ENCODE data around the gene PLEK. TPM values are rescaled to one million over a fixed set of nuclear protein-coding genes. Genes with fewer than 3 reads are reported as not detected.

PLEK gene
- polyA plus RNA-seq, 1 donor from 2014 or later = 0.07 TPM

GRCh38 chr2:68341062-68341329 lies 24.1 kb upstream of the PLEK start:
- Histone ChIP-seq H3K27ac (ENCODE audit: low read length) (no peak overlapping the region), H3K27me3 (ENCODE audit: insufficient read depth, low read depth, low read length) (no peaks in the 10 kb centered on the region), H3K9ac (ENCODE audit: low read length) (no peak overlapping the region), H3F3A (ENCODE audit: insufficient read depth, low read length, poor library complexity, severe bottlenecking) (no peaks in the 10 kb centered on the region), H4K20me1 (ENCODE audit: insufficient read depth) (no peaks in the 10 kb centered on the region), H3K4me3 (ENCODE audit: low read length) (no peak overlapping the region), H3K9me2 (ENCODE audit: insufficient read depth, low read length) (no peaks in the 10 kb centered on the region), H3K9me3 (ENCODE audit: low read length) (no peaks in the 10 kb centered on the region), H3K4me2 (ENCODE audit: low read length) (no peak overlapping the region), H3K36me3 (ENCODE audit: insufficient read depth, low read length) (no peaks in the 10 kb centered on the region), H2AFZ (ENCODE audit: low read depth, low read length) (no peak overlapping the region), H3K79me2 (replicated peaks; ENCODE audit: insufficient read depth, low read length) (no peaks in the 10 kb centered on the region)
- no peak for TF ChIP-seq TAF1 (IDR thresholded peaks at IDR 0.05; ENCODE audit: low read depth)
- no peak for TF ChIP-seq REST (IDR thresholded peaks at IDR 0.05; ENCODE audit: borderline replicate concordance)
- no peak for TF ChIP-seq EZH2 (IDR thresholded peaks at IDR 0.05; ENCODE audit: borderline replicate concordance, insufficient read depth, low read length, poor library complexity, severe bottlenecking)
- no peak for TF ChIP-seq SMC3 (conservative IDR thresholded peaks at IDR 0.05; ENCODE audit: poor library complexity)
- no peak for TF ChIP-seq CTCF (IDR thresholded peaks at IDR 0.05; ENCODE audit: poor library complexity, severe bottlenecking)
- no peak for TF ChIP-seq RAD21 (conservative IDR thresholded peaks at IDR 0.05)
- TF ChIP-seq EP300 (conservative IDR thresholded peaks at IDR 0.05; ENCODE audit: poor library complexity, severe bottlenecking) = no peak
- TF ChIP-seq POLR2AphosphoS5 (IDR thresholded peaks at IDR 0.05) = no peak
- no peak for TF ChIP-seq MXI1 (conservative IDR thresholded peaks at IDR 0.05; ENCODE audit: poor library complexity, severe bottlenecking)

GRCh38 chr2:68341583-68341982 lies 23.5 kb upstream of the PLEK start:
- H3K9ac ChIP-seq (ENCODE audit: low read length) = no peak overlapping the region
- no peak for TF ChIP-seq REST (IDR thresholded peaks at IDR 0.05; ENCODE audit: borderline replicate concordance)
- no peak for TF ChIP-seq TAF1 (IDR thresholded peaks at IDR 0.05; ENCODE audit: low read depth)
- no peak for TF ChIP-seq SMC3 (conservative IDR thresholded peaks at IDR 0.05; ENCODE audit: poor library complexity)
- TF ChIP-seq RAD21 (conservative IDR thresholded peaks at IDR 0.05) = no peak
- TF ChIP-seq MXI1 (conservative IDR thresholded peaks at IDR 0.05; ENCODE audit: poor library complexity, severe bottlenecking) = no peak
- no peak for TF ChIP-seq CTCF (IDR thresholded peaks at IDR 0.05; ENCODE audit: poor library complexity, severe bottlenecking)
- no peak for TF ChIP-seq POLR2AphosphoS5 (IDR thresholded peaks at IDR 0.05)
- no peak for TF ChIP-seq EP300 (conservative IDR thresholded peaks at IDR 0.05; ENCODE audit: poor library complexity, severe bottlenecking)
- TF ChIP-seq EZH2 (IDR thresholded peaks at IDR 0.05; ENCODE audit: borderline replicate concordance, insufficient read depth, low read length, poor library complexity, severe bottlenecking) = no peak
- H3K36me3 ChIP-seq (ENCODE audit: insufficient read depth, low read length) = no peaks in the 10 kb centered on the region
- H3K27me3 ChIP-seq (ENCODE audit: insufficient read depth, low read depth, low read length) = no peaks in the 10 kb centered on the region
- H3F3A ChIP-seq (ENCODE audit: insufficient read depth, low read length, poor library complexity, severe bottlenecking) = no peaks in the 10 kb centered on the region
- no peak overlapping the region for H3K27ac ChIP-seq (ENCODE audit: low read length)
- no peak overlapping the region for H2AFZ ChIP-seq (ENCODE audit: low read depth, low read length)
- H3K4me2 ChIP-seq (ENCODE audit: low read length) = no peak overlapping the region
- H3K9me3 ChIP-seq (ENCODE audit: low read length) = no peaks in the 10 kb centered on the region
- no peak overlapping the region for H3K4me3 ChIP-seq (ENCODE audit: low read length)
- H3K9me2 ChIP-seq (ENCODE audit: insufficient read depth, low read length) = no peaks in the 10 kb centered on the region
- H3K79me2 ChIP-seq (replicated peaks; ENCODE audit: insufficient read depth, low read length) = no peaks in the 10 kb centered on the region
- no peaks in the 10 kb centered on the region for H4K20me1 ChIP-seq (ENCODE audit: insufficient read depth)
